ENCODE measurements around the gene FBN2.

GRCh38 chr5:128334010-128334716, 203.9 kb downstream of the FBN2 start:
- no peak for TF ChIP-seq EZH2phosphoT487 (IDR thresholded peaks at IDR 0.05; ENCODE audit: insufficient read depth, low read depth)
- no peak for TF ChIP-seq EZH2 (IDR thresholded peaks at IDR 0.05; ENCODE audit: insufficient read depth, poor library complexity, severe bottlenecking)
